ENCODE measurements around the gene APMAP.

GRCh38 chr20:25032065-25032477 is 39.5 kb upstream of the APMAP start:
- TF ChIP-seq GATA2 (IDR thresholded peaks at IDR 0.05; ENCODE audit: low read depth, low read length) (no peak), GATA3 (IDR thresholded peaks at IDR 0.05; ENCODE audit: low read depth, low read length) (no peak)

All from SH-SY5Y (cell line).